Erythroblast (primary cell): ENCODE measurements around the gene SRPK2.

Source experiments
- GATA1 ChIP-seq: IDR thresholded peaks from 2 replicates; pipeline ENCODE4 v1.6.1; 2011; ENCODE audit warnings: low read depth, mild to moderate bottlenecking, control low read depth, low read length, moderate library complexity
- POLR2A ChIP-seq: IDR thresholded peaks from 2 replicates; pipeline ENCODE4 v1.6.1; 2011; ENCODE audit warnings: mild to moderate bottlenecking, low read length

GRCh38 chr7:105177026-105177425, 211.7 kb downstream of the SRPK2 start:
- TF ChIP-seq POLR2A (no peak), GATA1 (no peak)
